GM19025 (cell line): ENCODE measurements around the gene SH3GL1.

Source experiments
- ATAC-seq: cut with Tn5 transposase; IDR thresholded peaks from one replicate; pipeline ENCODE4 v1.9.1; 2021; ENCODE audit warnings: mild to moderate bottlenecking, low read depth, moderate library complexity; ENCODE audit not compliant: unreplicated experiment

The SH3GL1 gene

GRCh38 chr19:4402171-4403004 is 2.0 kb upstream of the SH3GL1 start, which contains the start of gene CHAF1A:
TSS of gene CHAF1A (plus strand) at chr19:4402640. CDS start at chr19:4402763, 123 bp downstream.
- peak; percentile 81 for ATAC-seq

DNA sequence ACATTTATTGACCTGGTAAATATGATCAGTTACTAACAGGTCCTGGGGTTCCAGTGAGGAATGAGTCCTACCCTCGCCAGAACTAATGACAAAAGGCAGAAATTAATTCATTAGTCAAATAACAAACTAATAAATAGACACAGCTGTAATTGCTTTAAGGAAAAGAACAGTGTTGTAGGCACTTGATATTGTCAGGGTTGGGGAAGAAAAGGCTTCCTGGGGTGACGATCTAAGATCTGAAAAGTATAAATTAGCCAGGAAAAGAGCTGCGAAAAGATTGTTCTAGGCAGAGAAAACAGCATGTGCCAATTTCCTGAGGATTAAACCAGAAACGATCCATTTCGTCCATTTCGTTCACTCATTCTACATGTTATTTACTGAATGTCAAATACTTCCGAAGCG is 1.4 kb upstream of the SH3GL1 start:
- no peak for ATAC-seq

- ATAC-seq: no peak
Measured at GRCh38 chr19:4399812-4400134, 574 bp downstream of the SH3GL1 start.

DNA sequence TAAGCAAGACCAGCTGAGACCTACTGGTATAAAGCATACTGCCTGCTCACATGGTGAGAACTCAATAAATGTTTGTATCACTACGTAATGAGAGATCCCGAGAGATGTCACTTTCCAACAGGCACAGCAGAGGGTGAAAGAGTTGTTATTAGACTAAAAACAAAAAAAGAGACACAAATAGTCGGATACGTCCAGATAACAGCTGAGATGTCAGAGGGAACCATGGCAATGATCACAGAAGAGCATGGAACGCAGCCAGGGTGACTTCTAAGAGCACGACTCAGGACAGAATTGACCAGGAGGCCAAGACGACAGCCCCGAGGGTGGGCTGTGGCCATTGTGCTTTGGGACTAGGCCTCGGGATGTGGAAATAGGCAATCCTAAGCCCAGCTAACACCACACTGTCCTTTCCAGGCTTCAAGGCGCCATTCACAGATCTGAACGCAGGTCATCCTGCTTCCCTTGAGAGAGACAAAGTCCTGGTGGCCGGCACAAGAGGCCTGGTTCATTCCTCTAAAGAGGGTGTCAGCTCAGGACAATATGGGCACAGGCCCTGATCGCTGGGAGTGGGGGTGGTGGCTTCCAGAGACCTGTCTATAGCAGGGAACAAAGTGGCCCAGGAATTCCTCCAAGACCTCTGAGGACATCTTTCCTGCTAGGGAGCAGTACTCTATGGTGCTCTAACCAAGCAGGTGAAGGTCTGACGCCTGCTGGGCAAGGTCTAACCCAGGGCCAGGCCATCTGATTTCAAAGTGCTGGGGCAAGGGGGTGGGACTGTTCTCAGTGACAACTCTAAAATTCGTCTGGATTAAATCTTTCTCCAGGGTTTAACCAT is 3.2 kb downstream of the SH3GL1 start:
- ATAC-seq: no peak

- ATAC-seq: no peak
Measured at GRCh38 chr19:4393947-4394590, 6.3 kb downstream of the SH3GL1 start.

DNA sequence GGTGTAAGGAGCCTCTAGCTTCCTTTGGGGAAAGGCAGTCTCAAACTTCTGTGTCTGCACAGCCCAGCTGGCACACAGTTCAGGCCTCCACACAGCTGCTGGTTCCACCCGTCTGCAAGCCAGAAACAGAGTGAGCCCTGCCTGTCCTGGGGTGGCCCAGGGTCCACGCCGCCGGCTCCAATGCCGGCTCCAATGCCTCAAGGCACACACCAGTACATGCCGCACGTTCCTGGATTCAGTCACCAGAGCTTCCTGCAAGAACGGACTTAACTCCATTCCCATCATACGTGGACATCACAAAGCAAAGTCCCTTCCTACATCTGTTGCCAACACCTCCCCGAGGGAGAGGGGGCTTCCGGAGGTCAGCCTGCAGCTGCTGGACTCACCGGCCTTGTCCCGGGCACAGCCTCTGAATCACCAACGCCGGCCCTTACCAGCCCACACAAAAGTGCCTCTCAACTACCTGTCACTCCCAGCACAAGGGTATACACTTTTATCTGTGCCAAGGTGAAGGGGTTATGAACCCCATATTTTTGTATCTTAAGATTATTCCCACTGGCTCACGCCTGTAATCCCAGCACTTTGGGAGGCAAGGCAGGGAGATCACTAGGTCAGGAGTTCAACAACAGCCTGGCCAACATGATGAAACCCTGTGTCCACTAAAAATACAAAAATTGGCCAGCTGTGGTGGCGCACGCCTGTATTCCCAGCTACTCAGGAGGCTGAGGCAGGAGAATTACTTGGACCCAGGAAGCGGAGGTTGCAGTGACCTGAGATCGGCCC is 8.5 kb downstream of the SH3GL1 start:
- ATAC-seq: no peak

- no peak for ATAC-seq
Measured at GRCh38 chr19:4391306-4391693, 9.0 kb downstream of the SH3GL1 start.

DNA sequence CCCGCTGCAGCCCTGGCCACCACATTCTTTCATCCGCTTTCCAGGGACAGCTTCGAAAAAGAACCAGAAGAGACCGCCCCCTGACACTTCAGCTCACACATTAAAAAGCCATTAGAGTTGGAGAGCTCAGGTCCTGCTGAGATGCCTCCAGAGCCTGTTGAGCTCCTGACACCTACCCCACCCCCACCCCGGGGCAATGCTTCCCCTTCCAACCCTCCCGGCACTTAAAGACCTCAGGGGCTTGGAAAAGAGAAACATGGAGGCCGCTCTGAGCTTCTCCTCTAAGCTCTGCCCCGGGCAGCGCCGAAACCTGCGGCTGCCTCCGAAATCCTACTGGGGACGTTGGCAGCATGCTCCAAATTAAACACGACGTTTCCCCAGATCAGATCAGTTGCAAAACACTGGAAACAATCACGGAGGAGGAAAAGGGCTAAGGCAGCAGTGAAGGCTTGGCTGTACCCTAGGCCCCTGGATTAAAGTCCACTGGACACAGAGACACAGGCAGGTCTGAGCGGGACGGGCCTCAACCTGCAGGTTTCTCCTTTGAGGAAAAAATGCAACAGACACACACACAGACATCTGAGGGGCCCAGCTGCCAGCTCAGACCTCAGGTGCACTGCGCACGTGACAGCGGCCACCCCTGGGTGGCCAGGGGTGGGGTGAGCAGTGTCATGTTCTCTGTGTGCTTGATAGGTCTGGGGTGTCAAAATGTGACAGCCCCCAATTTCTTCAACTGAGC is 9.6 kb downstream of the SH3GL1 start:
- no peak for ATAC-seq

DNA sequence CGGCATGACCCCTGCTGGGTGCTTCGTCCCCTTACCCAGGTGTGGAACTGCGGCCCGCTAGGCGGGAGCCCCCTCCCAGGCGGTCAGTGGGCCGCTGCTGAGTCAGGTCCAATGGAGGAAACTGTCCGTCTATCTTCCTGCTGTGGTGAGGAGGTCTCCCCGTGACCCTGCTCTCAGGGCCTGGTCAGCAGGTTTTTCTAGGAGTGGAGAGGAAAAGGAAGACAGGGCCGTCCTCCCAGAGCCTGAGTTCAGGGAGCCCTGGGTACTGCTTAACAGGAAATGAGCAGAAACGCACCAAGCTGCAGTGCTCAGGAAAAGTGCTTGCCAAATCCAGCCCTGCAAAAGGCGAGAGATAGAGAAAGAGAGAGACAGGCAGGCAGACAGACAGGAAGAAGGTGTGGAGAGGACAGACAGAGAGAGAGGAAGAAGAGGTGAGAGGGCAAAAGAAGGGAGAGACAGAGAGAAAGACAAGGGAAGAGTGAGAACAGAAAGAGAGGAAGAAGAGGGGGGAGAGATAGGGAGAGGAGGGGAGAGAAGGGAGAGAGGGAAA is 10.3 kb downstream of the SH3GL1 start:
- no peak for ATAC-seq

DNA sequence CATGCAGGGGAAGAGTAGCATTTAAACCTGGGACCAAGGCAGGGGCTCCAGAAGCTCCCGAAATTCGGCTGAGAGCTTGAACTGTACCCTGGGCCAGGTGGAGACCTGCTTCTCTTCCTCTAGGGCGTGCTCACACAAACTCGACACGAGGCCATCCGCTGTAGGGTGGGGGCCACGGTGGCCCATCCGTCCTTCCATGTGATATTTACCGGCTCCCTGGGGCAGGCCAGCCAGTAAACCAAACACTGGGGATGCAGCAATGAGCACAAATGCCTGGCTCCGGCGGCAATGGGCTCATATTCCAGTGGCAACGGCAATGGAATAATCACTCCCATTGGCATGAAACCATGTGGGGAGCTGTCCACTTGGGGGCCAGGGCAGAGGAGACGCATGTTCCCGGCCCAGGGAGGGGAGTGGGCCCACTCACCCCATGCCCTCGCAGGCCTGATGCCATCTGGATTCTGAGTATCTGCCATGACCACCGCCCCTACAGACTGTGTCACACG is 10.8 kb downstream of the SH3GL1 start:
- ATAC-seq: no peak

DNA sequence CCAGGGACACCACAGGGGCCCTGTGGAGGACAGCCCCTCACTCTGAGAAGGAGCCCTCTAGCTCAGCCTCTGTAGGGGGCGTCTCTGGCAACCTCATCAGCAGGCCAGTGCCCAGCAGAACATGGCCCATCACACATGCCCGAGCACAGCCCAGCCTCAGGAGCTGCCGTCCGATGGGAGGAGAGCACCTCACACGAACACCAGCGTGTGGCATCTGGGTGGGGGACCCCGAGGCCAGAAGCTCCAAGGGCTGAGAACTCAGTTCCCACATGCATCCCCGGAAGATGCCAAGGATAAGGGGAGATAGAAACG is 11.3 kb downstream of the SH3GL1 start:
- no peak for ATAC-seq

- ATAC-seq: no peak
Measured at GRCh38 chr19:4388337-4389063, 11.8 kb downstream of the SH3GL1 start.

- no peak for ATAC-seq
Measured at GRCh38 chr19:4386041-4386782, 14.1 kb downstream of the SH3GL1 start.

DNA sequence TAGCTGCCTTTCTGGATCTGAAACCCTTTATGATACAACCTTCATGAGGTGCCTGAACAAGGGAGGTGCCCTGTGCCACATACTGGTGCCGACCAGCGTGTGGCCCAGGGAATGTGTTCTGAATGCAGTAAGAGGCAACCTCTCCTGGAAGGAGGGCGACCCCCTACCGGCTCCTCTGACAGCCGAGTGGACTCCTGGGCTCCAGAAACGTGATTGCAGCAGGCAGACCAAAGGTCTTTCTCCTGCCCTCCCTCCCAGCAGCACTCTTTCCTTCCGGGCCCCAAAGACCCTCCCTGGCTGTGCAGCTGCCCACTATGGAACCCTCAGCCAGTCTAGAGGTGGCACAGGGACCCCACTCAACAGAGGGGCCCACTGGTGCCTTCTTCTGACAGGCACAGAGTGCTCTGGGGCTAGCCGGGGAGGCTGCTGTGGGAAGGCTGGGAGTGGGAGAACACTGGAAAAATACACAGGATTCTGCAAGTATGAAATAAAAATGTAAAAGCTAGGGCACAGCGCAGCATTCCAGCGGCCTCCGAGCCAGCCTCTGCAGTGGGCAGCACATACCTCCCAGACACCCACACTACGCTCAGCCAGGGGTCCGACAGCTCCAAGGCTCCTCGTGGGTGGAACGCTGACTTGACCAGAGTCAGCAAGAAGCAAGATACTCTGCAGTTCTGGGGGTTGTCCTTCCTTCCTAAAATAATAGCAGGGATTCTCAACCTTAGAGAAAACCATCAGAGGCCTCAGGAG is 14.9 kb downstream of the SH3GL1 start:
- no peak for ATAC-seq

DNA sequence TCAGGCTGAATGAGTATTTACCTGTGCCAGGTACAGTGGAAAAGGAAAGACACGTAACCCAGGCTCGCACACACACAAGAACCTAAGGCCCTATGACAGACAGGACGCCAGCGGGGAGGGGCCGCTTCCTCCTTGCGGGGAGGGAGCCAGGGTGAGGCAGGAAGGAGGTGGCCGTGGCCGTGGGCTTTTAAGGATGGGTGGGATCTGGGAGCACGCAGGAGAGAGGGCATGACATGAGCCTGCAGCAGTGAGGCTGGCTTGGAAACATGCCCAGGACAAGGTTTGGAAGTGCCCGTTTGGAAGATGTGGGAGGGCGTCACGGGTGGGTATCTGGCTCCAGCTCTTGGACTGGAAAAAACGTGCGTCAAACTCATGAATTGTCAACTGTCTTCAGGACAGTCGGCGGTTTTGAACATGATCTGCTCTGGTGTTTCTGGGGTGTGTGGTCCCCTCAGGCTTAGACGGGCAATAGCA is 20.1 kb downstream of the SH3GL1 start:
- no peak for ATAC-seq

DNA sequence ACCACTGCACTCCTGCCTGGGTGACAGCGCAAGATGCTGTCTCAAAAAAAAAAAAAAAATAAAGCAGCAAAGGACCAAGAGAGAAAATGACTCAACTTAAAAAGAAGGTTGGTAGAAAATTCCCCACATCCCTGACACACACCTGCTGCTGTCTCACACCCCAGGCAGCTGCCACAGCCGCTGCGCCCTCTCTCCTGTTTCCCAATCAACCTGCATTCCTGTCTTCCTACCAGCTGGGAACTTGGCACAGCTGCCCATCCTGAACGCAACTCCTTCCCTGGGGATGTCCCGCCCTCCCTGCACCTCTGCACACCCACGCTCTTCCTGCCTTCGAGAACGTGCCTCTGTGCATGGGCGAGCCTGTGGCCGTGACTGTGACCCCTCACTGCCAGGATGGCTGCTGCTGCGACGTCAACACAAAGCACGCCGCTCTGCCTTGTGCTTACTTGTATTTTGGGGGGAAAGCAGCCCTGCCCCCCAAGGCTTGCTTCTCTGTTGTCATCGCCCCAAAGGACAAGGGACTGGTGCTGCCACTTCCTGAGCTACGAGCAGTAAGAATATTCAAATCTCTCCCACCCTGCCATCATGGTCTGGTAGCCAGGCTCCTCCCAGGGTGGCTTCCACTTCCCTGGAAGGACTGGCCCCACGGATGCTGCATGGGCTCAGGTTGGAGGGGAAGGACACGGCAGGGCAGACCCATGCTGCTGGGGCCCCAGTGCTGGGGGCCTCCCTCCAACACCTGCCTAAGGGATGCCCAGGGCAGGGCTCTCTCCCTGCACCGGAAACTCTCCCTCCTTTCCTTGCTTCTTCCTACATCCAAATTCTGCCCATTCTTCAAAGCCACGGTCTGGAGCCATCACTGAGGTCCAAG is 20.7 kb downstream of the SH3GL1 start:
- ATAC-seq: no peak
